GM13977 (cell line): ENCODE results near the gene CCDC186.

Experiments
- DNase-seq: peaks from one replicate; pipeline ENCODE4 v3.0.0; 2012; ENCODE audit warnings: low spot score
- in situ Hi-C: fragments of 300-500 bp; cut with MboI; formaldehyde crosslinking; loops from one replicate; pipeline ENCODE4 v1.12.0; 2022; ENCODE audit warnings: low sequenced_read_pairs, low pct_unique_long_range_greater_than_20kb, mixed read lengths, inconsistent platforms; ENCODE audit not compliant: unreplicated experiment
- TF ChIP-seq, protein P1 (sequence below): IDR thresholded peaks from 2 replicates; pipeline ENCODE4 v1.5.1; 2012; ENCODE audit warnings: mild to moderate bottlenecking, control low read depth; ENCODE audit not compliant: insufficient read depth; ENCODE audit errors: extremely low read depth, missing control alignments

Gene CCDC186

DNA sequence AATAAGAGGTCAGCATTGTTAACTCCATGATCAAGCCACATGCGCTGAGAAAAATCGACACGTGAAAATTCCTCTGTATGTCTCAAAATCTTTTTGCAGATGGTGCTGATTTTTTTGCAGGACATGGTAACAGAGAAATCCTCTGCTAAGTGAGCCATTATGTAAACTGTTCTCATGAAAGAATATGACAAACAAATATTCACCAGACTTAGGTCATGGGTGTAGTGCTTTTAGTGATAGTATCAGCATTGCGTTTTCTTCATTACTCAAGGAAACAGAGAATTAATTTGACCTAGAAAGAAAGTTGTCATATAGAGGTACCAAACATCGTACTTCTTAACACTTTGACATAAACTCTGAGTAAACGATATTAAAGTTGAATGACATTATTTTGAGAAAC is 95.7 kb downstream of the CCDC186 start:
- in situ Hi-C loops: no loop called here
- TF ChIP-seq, protein P1, sequence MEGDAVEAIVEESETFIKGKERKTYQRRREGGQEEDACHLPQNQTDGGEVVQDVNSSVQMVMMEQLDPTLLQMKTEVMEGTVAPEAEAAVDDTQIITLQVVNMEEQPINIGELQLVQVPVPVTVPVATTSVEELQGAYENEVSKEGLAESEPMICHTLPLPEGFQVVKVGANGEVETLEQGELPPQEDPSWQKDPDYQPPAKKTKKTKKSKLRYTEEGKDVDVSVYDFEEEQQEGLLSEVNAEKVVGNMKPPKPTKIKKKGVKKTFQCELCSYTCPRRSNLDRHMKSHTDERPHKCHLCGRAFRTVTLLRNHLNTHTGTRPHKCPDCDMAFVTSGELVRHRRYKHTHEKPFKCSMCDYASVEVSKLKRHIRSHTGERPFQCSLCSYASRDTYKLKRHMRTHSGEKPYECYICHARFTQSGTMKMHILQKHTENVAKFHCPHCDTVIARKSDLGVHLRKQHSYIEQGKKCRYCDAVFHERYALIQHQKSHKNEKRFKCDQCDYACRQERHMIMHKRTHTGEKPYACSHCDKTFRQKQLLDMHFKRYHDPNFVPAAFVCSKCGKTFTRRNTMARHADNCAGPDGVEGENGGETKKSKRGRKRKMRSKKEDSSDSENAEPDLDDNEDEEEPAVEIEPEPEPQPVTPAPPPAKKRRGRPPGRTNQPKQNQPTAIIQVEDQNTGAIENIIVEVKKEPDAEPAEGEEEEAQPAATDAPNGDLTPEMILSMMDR: no peak
- no peak for DNase-seq

DNA sequence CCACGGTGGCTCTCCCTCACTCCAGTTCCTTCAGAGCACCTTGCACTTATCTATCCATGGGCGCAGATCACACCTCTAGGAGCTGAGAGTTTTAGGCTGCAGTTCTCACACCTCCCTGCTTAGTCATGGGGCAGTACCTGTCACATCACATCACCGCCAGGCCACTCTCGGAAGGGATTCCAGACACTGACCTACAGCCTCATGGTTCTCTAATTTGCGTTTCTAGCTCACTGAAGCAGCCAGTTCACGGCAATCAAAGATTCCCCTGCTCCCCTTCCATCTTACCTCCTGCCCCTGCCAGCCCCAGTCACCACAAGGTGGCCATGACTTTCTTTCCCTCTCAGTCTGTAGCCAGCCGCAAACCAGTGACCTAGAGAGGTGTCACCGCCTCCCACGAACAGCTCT is 96.2 kb downstream of the CCDC186 start:
- DNase-seq: no peak
- TF ChIP-seq, protein P1: no peak
- in situ Hi-C loops: no loop called here

DNA sequence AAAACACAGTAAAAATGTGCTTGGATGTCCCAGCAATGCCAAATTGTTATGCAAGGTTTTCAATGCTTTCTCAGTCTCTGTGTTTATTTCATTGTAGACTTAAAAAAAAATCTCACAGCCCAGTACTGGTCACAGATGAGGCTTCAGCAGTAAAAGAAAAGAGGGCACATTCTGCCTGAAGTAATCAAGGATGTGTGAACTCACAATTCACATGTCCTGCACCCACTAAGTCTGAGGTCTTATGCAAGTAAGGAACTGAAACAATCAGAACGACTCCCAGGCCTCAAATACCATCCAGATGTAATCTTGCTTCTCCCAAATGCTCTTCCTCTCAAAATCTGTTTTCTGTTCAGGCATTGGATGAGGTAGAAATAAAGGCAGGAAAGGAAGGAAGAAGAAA is 96.7 kb downstream of the CCDC186 start:
- TF ChIP-seq, protein P1: no peak
- in situ Hi-C loops: no loop called here
- DNase-seq: no peak

DNA sequence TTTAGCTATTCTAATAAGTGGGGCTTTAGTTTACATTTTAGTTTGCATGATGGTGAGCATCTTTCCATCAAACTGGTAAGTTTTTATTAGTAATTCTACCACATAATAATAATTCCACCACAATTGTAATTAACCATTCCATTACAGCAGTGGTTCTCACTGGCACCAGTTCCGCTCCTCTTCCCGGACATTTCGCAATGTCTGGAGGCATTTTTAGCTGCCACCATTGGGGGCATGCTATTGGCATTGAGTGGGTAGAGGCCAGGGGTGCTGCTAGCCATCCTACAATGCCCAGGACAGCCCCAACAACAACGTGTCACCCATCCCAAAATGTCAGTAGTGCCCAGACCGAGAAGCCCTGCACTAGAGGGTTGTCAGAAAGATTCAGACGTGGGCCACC is 98.9 kb downstream of the CCDC186 start:
- DNase-seq: no peak
- TF ChIP-seq, protein P1: no peak
- in situ Hi-C loops: no loop called here

DNA sequence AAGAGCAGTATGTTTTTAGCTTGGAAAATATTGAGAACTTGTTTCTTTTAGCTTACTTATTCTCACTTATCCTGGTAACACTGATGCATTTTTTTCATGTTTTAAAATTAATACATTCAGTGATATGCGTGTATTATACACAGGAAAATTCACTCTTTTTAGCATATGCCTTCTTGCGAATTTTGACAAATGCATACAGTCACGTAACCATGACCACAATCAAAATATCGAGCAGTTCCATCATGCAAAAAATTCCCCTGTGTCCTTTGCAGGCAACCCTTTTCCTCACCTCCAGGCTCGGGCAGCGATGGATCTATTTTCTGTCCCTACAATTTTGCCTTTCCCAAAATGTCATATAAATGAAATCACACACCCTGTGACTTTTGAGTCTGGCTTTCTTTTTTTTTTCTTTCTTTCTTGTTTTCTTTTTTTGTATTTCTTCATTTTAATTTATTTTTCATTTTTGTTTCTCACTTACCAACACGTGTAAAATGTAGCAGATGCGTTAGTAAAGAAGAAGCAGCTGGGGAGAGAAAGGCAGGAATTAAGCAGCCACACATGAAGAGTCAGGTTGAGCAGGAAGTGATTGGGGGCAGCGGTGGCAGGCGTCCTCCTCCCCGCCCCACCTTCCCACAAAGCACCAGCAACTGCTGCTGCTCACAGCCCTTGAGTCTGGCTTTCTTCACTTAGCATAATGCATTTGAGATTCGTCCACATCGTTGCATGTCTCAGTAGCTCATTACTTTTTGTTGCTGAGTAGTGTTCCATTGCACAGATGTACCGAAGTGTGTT is 100.4 kb downstream of the CCDC186 start:
- DNase-seq: no peak
- in situ Hi-C loops: no loop called here
- TF ChIP-seq, protein P1: no peak

DNA sequence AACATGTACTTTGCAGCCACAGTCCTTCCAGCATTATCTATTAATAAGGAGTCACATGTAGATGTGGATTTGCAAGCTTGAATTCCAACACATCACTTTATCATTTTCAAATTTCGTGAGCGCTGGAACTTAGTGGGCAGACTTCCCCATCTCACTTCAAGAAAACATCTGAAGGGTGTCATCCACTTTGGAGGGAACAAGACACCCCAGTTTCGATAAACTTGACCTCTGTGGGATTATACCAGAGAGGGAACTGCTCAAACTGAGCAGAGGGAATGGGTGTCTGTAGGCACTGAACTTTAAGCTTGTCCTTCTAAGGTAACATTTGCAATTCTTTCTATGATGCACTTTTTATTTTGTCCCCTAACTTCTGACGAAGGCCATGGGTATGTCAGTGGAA is 102.8 kb downstream of the CCDC186 start:
- in situ Hi-C loops: no loop called here
- DNase-seq: no peak
- TF ChIP-seq, protein P1: no peak
